RWPE2 (cell line): ENCODE results near the gene GOLGB1.
"Not testable (repeated sequence)": the region's sequence is repeated elsewhere in the genome, so short reads cannot be mapped to it uniquely, and the experiment has no call there.

Experiments used
- ATAC-seq: fragments of 200-7000 bp; cut with Tn5 transposase; 3 replicates; pipeline ENCODE4 v1.9.1; 2021; ENCODE audit warnings: low read depth
- DNase-seq: peaks from one replicate; pipeline ENCODE4 v3.0.0-alpha.2; 2020; ENCODE audit warnings: low spot score
- H3K27ac ChIP-seq: fragments of 450-650 bp; 2 replicates; pipeline ENCODE4 v1.5.1; 2017; ENCODE audit warnings: mild to moderate bottlenecking; ENCODE audit not compliant: poor library complexity, severe bottlenecking
- H3K27me3 ChIP-seq: fragments of 250-450 bp; sonication (Bioruptor Pico); 2 replicates; pipeline ENCODE4 v1.5.1; 2021; ENCODE audit warnings: mild to moderate bottlenecking, moderate library complexity; ENCODE audit not compliant: insufficient read depth, poor library complexity, severe bottlenecking
- H3K36me3 ChIP-seq: fragments of 250-450 bp; sonication (Bioruptor Pico); 2 replicates; pipeline ENCODE4 v1.5.1; 2020; ENCODE audit warnings: low read depth, mild to moderate bottlenecking, moderate library complexity
- H3K4me1 ChIP-seq: fragments of 250-450 bp; sonication (Bioruptor Pico); 2 replicates; pipeline ENCODE4 v1.5.1; 2021; ENCODE audit warnings: mild to moderate bottlenecking, moderate library complexity; ENCODE audit not compliant: insufficient read depth, poor library complexity, severe bottlenecking
- H3K4me3 ChIP-seq: fragments of 250-450 bp; sonication (Bioruptor Pico); 2 replicates; pipeline ENCODE4 v1.5.1; 2021; ENCODE audit warnings: mild to moderate bottlenecking, moderate library complexity; ENCODE audit not compliant: severe bottlenecking
- H3K9me3 ChIP-seq: fragments of 250-450 bp; sonication (Bioruptor Pico); 2 replicates; pipeline ENCODE4 v1.5.1; 2021; ENCODE audit warnings: mild to moderate bottlenecking, moderate library complexity; ENCODE audit not compliant: severe bottlenecking
- CTCF ChIP-seq: fragments of 450-650 bp; IDR thresholded peaks from one replicate; pipeline ENCODE4 v1.5.1; 2017; ENCODE audit warnings: mild to moderate bottlenecking, moderate library complexity; ENCODE audit not compliant: poor library complexity, severe bottlenecking

Gene GOLGB1

GRCh38 chr3:121690777-121691405 is 58.6 kb downstream of the GOLGB1 start:
- Histone ChIP-seq H3K4me3 (no peak overlapping the region), H3K36me3 (peaks cover 47% of the 10 kb centered on the region), H3K27me3 (no peaks in the 10 kb centered on the region), H3K9me3 (no peaks in the 10 kb centered on the region), H3K27ac (no peak overlapping the region), H3K4me1 (no peaks in the 10 kb centered on the region)
- no peak for DNase-seq
- no peak for ATAC-seq
- no peak for TF ChIP-seq CTCF

- peaks cover 64% of the 10 kb centered on the region for H3K36me3 ChIP-seq
- H3K27ac ChIP-seq, H3K9me3 ChIP-seq, ATAC-seq, DNase-seq, H3K27me3 ChIP-seq, H3K4me1 ChIP-seq, H3K4me3 ChIP-seq: not testable (repeated sequence)
Measured at GRCh38 chr3:121688747-121689146, 60.8 kb downstream of the GOLGB1 start.

- Histone ChIP-seq H3K27me3 (no peaks in the 10 kb centered on the region), H3K4me3 (no peak overlapping the region), H3K4me1 (no peaks in the 10 kb centered on the region), H3K36me3 (peaks cover 86% of the 10 kb centered on the region), H3K9me3 (peaks cover 3% of the 10 kb centered on the region), H3K27ac (no peak overlapping the region)
- ATAC-seq (no peak), DNase-seq (no peak)
- TF ChIP-seq CTCF = no peak
Measured at GRCh38 chr3:121681792-121682191, 67.7 kb downstream of the GOLGB1 start.

- Histone ChIP-seq H3K4me1 (no peaks in the 10 kb centered on the region), H3K9me3 (no peaks in the 10 kb centered on the region), H3K27me3 (no peaks in the 10 kb centered on the region), H3K36me3 (peaks cover 91% of the 10 kb centered on the region), H3K4me3 (no peak overlapping the region), H3K27ac (no peak overlapping the region)
- ATAC-seq (no peak), DNase-seq (no peak)
- no peak for TF ChIP-seq CTCF
Measured at GRCh38 chr3:121677141-121677540, 72.4 kb downstream of the GOLGB1 start.

- ATAC-seq = no peak
- Histone ChIP-seq H3K4me1 (no peaks in the 10 kb centered on the region), H3K4me3 (no peak overlapping the region), H3K27me3 (no peaks in the 10 kb centered on the region), H3K9me3 (no peaks in the 10 kb centered on the region), H3K36me3 (peaks cover 82% of the 10 kb centered on the region), H3K27ac (no peak overlapping the region)
- DNase-seq = no peak
- TF ChIP-seq CTCF = no peak
Measured at GRCh38 chr3:121670676-121671075, 78.9 kb downstream of the GOLGB1 start.
